GM18870 (cell line): ENCODE data around the gene GEN1.

ENCODE experiments used
- ATAC-seq: cut with Tn5 transposase; IDR thresholded peaks from one replicate; pipeline ENCODE4 v1.9.1; 2021; ENCODE audit warnings: moderate library complexity; ENCODE audit not compliant: unreplicated experiment

GEN1 gene

GRCh38 chr2:17793296-17793695 is 39.4 kb downstream of the GEN1 start:
- ATAC-seq, result no peak

GRCh38 chr2:17793803-17794354 is 39.9 kb downstream of the GEN1 start:
- ATAC-seq, result no peak

DNA sequence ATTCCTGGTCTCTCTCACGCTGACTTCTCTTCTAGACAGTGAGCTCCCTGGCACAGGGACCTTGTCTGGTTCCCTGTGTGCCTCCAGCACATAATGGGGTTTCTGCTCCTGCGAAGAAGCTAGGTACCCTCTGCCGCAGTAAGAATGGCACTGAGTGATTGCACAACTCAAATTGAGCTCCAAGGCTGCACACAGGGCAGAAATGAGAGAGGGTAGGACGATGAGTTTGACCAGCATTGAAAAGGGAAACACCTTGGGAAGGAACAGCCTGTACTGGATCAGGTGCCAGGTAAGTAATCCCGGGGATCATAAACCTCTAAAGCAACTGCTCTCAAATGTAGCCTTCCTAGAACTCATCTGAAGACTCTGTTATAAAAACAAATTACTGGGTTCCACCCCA is 41.4 kb downstream of the GEN1 start:
- no peak for ATAC-seq

DNA sequence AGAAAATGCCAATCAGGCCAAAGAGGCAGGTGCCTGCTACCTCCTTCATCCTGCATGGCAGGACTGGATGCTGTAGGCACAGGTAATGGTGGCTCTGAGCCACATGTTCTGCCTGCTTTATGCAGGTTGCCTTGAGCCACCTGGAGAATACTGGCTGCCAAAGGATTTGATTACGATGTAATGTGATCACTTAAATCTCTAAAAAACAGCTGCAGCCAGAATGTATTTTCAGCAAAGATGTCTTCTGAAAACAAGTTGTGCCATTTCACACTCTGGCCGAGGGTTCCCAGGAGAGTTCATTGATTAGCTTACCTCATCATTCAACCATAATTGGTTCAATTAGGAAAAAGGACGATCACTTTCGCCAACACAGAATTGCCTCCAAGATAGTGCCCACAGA is 44.4 kb downstream of the GEN1 start:
- no peak for ATAC-seq

- no peak for ATAC-seq
Measured at GRCh38 chr2:17799301-17800120, 45.6 kb downstream of the GEN1 start.

DNA sequence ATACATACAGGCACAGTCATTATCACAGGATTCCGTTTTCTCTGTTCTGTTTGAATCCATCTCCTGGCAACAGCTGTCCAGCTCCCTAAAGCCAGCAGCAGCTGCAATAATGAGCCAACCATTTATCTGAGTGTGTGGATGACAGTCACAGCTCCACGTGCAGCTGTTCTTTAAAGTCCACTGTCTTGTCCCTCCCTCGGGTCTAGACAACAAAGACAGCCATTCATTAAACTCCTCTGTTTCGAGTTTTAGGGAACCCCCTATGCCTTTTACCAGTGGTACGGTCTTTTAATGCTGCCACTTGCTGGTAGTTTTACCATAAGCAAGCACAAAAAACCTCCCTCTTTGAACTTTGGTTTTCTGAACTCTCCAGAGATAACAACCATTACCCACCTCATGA is 46.3 kb downstream of the GEN1 start:
- no peak for ATAC-seq

- no peak for ATAC-seq
Measured at GRCh38 chr2:17800693-17801458, 46.9 kb downstream of the GEN1 start.

DNA sequence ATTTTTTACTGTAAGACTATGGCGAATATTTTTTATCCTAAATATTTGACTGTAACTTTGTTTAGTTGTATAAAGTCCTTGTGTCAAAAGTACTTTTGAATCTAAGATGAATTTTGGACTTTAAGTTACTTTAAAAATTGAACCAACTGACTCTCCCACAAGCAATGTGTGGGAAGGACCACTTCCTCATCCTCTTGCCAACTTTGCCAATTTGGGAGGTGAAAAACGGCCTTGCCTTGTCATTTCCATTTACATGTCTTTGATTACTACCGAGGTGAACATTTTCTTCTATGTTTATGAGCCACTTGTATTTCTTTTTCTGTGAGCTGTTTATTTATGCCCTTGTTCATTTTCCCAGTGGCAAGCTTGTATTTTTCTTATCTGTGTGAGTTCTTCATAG is 49.6 kb downstream of the GEN1 start:
- ATAC-seq, result no peak

DNA sequence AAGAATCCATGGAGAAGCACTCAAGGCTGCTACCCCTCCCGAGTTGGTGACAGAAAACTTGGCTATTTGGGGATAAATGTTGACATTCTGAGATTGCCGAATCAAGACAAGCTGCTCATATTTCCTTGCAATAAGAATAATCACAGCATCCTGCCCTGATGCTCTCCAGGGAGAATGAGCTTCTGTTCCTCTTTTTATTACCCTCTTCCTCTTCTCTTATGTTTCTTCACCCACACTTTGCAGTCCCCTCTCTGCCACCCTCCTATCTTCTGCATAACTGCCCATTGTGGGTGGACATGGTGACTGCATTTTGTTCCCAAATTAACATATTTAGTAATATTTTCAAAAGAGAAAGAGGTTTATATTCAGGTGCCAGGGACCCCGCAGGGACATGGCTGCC is 50.4 kb downstream of the GEN1 start:
- ATAC-seq, result peak; percentile 76

DNA sequence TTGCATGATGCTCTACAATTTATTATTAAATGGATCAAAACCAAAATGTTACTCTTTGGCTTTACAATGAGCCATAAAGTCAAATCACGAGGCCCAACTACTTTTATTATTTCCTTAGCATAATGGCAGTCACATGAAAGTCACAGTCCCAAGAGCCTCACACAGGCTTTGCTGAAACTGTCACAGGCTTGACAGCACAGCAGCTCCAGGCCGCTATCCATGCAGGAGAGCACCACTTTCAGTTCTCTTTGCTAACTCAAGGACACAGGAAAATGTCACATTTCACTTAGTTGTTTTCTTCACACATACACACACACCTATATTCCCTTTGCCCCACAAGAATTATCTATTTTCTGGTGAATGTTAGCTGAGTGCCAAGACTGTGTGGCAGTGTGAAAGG is 51.2 kb downstream of the GEN1 start:
- ATAC-seq, result peak; percentile 34

- ATAC-seq, result no peak
Measured at GRCh38 chr2:17805717-17806363, 51.9 kb downstream of the GEN1 start.

DNA sequence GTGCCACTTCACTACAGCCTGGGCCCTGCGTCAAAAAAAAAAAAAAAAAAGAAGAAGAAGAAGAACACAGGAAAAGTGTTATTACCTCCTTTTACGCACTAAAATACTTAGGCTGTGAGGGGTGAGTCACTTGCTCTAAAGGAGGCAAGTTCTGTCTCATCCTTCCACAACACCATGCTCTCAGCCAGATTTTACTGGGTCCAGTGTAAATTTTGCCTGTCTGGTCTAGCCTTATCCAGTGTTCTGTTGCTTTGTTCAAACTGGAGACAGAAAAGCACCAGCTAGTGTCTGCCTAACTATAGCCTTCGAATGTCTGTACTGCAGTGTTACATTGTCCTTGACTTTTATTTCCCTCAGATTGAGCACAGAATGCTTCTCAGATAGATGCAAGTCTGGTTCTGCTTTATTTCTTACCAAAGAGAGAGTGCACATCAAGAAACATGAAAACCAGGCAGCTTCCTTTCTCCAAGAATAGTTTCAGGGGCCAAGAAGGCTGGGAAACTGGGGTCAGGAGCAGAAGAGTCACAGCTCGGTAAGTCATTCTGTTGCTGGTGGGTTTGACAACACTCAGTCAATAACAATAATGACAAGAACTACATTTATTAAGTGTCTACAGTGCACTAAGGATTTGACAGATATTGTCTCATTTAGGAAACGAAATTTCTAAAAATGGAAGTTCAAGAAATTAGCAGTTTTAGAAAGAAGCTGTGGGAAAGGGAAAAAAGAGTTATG is 59.2 kb downstream of the GEN1 start:
- peak; percentile 57 for ATAC-seq

DNA sequence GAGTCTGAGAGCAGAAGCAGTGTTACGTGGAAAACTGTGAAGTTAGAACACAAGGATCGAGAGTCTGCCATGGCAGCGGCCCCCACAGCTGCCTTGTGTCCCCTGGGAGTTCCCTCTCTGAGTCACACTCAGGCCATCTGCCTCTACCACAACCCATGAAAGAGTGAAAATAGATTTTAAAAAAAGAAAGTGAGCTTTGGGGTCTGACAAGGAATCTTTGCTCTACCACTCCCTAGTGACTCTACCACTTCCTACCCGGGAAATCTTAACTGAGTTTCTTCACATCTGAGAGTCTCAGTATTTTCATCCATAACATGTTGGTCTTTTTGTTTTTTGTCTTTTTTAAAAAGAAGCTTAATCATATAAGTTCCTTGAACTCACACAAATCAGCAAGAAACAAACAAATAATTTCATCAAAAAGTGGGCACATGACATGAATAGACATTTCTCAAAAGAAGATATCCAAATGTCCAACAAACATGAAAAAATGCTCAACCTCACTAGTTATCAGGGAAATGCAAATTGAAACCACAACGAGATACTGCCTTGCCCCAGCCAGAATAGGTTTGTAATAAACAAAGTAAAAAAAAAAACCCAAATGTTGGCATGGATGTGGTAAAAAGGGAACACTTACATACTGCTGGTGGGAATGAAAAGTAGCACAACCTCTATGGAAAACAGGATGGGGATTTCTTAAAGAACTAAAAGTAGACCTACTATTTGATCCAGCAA is 60.0 kb downstream of the GEN1 start:
- peak; percentile 91 for ATAC-seq

DNA sequence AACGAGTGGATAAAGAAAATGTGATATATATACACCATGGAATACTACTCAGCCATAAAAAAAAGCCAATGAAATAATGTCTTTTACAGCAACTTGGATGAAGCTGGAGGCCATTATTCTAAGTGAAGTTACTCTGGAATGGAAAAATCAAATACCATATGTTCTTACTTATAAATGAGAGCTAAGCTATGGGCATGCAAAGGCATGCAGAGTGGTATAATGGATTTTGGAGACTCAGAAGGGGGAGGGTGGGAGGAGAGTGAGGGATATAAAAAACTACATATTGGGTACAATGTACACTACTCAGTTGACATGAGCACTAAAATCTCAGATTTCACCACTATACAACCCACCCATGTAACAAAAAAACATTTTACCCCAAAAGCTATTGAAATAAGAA is 60.7 kb downstream of the GEN1 start:
- no peak for ATAC-seq

- ATAC-seq, result peak; percentile 30
Measured at GRCh38 chr2:17815468-17816184, 61.7 kb downstream of the GEN1 start.

DNA sequence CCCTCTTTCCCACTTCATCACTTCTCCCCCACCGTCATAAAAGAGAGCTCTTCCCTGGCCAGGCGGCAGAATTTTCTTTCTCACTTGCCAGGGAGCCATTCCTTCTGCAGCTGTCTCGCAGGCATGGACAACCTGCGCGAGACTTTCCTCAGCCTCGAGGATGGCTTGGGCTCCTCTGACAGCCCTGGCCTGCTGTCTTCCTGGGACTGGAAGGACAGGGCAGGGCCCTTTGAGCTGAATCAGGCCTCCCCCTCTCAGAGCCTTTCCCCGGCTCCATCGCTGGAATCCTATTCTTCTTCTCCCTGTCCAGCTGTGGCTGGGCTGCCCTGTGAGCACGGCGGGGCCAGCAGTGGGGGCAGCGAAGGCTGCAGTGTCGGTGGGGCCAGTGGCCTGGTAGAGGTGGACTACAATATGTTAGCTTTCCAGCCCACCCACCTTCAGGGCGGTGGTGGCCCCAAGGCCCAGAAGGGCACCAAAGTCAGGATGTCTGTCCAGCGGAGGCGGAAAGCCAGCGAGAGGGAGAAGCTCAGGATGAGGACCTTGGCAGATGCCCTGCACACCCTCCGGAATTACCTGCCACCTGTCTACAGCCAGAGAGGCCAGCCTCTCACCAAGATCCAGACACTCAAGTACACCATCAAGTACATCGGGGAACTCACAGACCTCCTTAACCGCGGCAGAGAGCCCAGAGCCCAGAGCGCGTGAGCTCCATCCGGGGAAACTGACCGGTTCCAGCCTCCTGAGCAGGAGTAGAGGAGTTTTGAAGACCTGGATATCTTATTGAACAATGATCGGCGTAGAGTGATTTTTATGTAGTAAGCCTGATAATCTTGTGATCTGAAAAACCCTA is 62.7 kb downstream of the GEN1 start, which contains the start of gene MSGN1:
MSGN1 (plus strand) TSS at position 65 of the 850 bp plus-strand sequence; CDS start at position 124, 59 bp downstream.
- no peak for ATAC-seq

DNA sequence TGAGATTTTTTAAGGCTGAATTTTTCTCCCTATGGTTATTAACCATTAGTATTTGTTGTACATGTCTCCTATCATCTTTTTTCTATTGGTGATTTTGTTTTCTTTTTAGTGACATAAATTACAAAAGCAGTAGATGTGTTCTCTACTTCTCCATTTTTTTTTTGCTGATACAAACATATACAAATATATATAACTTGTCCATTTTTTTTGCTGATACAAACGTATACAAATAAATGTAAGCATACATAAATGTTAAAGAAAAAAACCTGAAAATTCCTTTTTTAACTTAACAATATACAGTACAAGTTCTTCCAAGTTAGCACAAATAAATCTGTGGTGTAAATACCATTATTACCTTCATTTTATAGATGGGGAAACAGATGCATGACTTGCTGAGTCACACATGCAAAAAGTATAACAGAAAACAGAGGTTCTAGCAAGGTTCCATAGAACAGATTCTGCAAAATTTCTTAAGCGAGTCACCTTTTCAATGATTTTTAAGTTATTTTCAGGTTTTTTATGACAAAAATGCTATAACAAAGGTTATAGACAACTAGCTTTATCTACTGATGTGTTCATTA is 64.4 kb downstream of the GEN1 start:
- no peak for ATAC-seq

DNA sequence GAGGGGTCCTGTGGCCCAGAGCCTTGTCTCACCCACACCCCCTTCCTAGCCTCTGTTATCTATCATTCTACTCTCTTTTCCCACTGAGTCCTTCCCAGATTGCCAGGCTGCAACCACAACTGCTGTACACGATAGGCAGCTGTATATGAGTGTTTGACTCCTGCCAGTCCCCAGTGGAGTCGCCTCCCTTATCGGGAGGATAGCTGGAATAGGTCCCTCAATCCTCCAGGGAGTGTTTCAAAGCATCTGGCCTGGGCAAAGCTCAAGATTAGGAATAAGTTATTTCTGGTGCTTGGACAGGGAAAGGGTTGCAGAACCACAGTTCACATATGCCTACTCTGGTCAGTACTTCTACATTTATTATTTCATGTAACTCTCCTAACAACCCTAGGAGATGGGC is 67.1 kb downstream of the GEN1 start:
- no peak for ATAC-seq
